HUDEP-2 (cell line): ENCODE data around the gene GLIPR2.
A peak's percentile ranks its signal among the peaks of the same experiment; 100 is the strongest.

Source experiments
- DNase-seq, 76 experiments: peaks; one replicate each; lab custom pipeline; 2025; ENCODE audit not compliant: unreplicated experiment in 76 of 76; lab: John Stamatoyannopoulos, UW

Gene GLIPR2

DNA sequence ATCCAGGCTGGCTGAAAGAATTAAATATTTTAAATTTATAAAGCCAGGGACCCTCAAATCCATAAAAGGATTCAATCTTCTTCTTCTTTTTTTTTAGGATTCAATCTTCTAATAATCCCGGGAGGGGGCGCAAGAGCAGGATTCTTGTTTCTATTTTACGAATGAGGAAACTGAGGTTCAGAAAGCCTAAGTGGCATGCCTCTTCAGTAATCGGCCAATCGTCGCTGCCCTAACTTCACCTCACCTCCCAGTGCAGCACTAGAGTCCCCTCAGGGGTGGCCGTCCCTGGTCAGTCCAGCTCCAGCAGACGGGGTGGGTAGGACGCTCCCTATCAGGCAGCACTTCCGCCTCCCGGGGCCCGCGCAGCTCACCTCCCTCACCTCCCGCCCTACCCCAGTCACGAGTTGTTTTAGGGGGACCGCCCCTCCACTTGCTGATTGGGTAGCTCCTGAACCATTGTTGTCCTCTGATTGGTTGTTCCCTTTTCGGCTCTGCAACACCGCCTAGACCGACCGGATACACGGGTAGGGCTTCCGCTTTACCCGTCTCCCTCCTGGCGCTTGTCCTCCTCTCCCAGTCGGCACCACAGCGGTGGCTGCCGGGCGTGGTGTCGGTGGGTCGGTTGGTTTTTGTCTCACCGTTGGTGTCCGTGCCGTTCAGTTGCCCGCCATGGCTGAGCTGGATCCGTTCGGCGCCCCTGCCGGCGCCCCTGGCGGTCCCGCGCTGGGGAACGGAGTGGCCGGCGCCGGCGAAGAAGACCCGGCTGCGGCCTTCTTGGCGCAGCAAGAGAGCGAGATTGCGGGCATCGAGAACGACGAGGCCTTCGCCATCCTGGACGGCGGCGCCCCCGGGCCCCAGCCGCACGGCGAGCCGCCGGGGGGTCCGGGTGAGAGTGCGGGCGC is 54.1 kb downstream of the GLIPR2 start, which contains the start of gene CLTA:
Gene CLTA (plus strand): TSS at position 534 of the 902 bp plus-strand sequence. CDS start 136 bp downstream, at position 670.
- DNase-seq, result peak; percentile 69 to 98 (median 94)

DNA sequence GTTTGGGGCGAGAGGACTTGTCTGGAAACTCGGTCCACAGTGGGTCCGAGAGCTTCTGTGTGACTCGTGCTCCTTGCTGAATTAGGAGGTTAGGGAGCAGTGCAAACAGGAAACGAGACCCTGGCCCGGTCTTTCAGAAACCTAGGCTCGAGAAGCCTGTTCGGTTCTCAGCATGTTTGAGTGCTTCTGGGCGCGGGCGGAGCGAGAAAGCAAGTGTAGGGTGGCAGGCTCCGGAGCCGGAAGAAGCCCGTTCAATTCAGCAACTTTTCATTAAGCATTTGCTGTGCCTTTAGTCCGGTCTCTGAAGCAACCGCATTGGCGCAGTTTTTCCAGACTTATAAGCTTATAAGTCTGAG is 54.7 kb downstream of the GLIPR2 start:
- DNase-seq, result peak in 12 of 76 experiments; percentile 6 to 58 (median 12)

DNA sequence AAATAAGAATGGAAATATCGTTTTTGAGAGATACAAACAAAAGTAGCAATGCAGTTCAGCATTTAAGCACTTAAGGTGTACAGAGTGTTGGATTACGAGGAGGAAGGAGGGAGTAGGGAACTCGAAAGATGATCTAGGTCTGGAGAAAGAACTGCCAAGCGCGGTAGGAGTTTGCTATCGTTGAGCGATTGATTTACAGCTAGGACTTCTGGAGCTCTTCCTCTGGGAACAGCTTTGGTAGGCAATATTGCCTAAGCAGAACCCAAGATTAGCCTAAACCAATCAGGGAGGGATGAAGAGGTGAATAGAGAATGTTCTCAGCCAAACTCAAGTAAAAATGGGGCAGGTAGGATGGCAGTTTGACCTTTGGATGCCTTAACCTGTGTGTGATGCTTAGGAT is 55.2 kb downstream of the GLIPR2 start:
- no peak for DNase-seq

DNA sequence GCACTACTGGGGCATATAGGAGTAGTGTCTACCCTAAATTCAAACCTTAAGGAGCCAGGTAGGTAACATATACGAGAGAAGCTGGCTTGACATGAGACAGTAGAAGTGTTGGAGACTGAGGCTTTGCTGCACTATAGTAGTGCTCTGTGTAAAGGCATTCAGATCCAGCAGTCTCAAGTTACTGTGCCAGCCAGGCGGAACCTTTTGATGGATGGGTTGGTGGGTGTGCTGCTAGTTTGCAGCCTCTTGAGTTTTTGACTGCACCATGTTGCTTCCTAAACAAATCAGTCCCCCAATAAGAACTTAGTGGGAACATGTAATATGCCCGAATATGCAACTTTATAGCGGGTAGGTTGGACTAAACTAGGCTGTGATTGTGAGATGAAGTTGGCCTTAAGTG is 55.7 kb downstream of the GLIPR2 start:
- DNase-seq, result peak in 1 of 76 experiments; percentile 3

DNA sequence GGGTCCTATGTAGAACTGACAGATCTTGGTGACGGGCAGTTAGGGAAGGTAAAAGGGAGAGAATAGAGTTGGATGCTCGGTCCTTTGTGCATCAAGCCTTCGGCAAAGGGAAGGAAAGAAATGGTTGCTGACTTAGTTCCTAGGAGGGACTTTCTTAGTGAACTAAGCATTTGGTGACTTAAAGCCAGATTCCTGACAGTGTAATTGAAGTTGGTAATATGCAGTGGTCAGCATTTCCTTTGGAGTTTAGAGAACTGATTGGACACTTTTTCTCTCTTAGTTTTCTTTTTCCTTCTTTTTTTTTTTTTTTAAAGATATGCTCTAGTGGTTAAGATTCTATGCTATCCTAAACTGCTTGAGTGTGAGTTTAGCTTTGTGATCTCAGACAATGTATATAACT is 56.5 kb downstream of the GLIPR2 start:
- DNase-seq, result no peak

DNA sequence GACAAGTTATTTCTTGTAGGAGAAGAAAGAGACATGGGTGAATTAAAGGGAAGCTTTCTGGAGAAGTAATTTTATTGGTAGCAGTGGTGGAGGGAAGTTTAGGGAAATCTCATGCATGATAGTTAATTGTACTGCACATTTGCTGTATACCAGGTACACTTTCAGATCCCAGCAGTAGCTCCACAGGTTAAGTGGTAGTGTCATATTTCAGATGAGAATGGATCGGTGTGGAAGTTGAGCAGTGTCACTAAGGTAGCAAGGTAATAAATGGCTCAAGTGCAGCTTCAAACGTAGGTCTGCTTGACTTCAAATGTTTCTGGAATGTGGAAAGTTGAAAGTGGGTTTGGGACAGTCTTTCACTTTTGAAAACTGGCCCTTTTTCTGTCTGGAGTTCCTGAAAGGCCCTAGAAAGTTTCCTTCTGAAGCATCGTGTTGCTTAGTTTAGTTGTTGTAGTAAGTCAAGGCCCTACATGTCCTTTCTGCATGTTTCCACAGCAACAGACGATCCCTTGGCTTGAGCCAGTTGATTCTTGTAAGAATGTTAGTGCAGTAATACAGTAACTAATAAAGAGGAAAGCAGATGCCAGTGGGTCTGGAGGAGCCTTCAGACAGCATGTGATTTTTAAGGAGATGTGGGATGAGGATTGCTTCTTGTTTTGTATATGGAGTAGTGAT is 57.9 kb downstream of the GLIPR2 start:
- DNase-seq, result no peak

DNA sequence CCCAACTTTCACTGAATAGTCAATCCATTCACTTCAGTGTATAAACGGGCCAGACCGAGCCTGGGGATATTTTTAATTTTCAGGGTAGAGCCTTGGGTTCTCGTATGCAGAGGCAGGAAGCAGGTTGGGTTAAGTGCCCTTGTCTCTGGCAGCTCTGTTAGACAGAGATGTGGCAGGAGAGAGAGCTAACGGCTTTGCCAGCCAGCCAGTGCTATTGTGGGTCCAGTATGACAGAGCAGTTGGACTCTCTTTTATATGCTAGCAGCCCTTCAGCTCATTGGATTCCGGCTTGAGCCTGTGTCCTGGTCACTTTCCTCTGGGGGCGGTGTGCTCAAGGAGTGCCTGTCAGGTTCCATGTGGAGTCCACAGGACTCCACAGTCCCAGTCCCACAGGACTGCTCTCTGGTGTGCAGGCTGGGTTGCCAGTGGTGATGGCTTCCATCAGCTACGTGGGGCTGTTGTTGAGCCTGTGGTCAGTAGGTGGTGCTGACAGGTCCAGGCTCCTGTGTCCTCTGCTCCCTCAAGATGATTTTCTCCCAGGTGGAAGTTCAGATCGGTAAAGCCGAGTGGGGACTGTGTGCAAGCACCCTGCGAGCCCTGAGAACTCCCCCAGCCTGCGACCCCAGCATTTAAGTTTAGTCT is 68.5 kb downstream of the GLIPR2 start:
- no peak for DNase-seq

DNA sequence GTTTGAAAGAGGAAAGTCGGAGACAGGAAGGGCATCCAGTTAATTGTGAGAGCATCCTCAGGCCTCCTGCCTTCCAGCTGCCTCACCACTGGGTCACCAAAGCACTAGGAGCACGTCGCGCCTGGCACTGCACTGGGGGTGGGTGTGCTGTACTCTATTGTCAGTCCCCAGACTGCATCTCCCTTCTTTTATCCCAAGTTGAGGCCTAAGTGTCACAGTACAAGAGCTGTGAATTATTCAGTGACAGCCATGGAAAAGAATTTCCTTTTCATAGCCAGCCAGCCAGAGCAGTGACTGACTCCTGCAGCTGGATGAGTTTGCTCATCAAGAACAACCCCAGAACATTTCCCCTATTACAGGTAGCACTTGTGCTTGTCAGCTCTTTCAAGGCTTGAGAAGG is 70.5 kb downstream of the GLIPR2 start:
- no peak for DNase-seq

DNA sequence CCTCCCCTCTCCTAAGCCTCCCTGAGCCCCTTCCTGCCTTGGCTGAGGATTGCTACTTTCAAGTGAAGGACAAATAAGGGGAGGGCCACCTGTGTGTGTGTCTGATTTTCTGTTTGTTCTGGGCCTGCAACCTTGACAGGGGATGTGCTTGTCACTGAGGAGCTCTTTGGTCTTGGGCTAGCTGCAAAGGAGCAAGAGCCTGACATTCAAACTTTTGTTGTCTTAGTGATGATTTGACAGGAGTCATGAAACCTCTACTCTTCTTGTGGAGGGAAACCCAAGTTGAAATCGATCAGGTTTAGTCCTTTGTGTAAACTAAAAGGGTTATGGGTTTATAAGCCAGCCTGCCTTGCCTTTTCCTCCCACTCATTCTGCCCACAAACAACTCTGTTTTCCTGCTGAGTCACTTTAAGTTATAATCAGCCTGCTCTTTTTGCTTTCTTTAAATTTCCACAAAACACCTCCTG is 71.0 kb downstream of the GLIPR2 start:
- peak in 4 of 76 experiments; percentile 7 to 40 (median 12) for DNase-seq

DNA sequence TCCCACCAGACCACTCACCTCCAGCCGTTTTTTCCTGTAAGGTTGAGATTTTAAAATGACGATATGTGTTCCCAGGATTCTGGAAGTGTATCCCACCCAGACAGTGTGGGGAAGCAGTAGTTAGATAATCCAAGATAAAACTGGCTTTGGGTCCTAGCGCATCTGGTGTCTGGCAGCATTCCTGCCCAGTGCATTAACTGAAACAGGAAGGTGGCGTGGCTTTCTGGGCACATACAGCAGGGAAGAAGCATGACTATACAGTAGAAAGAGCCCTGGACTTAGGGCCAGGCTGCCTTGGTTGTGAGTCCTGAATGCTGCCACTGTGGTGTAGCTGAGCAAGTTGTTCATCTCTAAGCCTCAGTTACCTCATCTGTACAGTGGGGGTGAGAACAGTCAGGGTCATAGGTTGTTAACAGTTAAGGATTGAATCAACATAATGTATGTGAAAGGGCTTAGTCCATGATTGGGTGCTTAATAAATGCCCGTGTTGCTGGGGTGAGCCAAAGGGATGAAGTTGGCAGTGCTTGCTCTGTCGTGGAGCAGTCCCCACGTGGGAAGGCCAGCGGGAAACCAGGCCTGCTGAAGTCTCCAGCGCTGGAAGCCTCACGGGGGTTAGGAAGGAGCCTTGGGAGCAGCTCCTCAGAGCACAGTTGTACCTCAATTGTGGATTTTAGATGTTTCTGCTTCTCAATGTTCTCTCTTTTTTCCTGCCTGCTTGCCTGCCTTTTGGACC is 72.2 kb downstream of the GLIPR2 start:
- DNase-seq, result no peak

DNA sequence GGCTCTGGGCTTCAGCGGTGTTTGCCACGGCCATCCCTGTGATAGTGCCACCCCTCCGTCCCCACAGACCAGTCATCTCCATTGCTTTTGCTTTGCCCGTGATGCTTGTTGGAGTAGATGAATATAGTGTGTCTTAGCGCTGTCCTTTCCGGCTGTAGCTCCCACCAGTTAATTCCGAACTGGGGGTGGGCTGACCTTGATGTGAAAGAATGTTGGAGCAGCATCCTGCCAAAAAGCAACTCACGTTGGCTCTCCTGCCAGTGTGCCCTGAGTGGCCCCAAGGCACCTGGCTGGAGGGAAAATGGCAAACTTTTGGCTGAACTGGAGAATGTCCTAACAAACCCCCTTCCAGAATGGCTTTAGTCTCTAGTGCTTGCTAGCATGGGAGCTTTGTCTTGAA is 74.2 kb downstream of the GLIPR2 start:
- DNase-seq, result no peak

DNA sequence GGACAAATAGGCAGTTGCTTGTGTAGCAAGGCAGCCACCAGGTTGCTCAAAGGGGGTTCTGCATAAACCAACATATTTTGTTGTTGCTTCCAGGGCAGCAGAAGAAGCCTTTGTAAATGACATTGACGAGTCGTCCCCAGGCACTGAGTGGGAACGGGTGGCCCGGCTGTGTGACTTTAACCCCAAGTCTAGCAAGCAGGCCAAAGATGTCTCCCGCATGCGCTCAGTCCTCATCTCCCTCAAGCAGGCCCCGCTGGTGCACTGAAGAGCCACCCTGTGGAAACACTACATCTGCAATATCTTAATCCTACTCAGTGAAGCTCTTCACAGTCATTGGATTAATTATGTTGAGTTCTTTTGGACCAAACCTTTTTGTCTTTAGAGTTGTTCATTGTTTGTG is 75.0 kb downstream of the GLIPR2 start:
- no peak for DNase-seq

DNA sequence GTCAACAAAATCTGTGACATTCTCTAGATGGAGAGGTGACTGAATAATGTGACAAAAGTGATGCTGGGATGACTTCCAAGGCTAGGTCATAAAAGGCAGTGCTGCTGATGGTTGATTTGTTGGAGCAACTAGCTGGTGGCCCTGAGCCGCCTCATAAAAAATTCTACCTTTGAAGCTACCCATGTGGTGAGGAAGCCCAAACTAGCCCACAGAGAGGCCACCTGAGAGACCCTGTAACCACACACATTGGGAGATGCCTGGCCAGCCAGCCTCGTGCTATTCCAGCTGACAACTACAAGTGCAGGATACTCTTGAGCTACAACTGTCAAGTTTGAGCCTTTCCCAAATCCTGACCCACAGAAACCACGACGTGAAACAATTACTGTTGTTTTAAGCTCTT is 76.9 kb downstream of the GLIPR2 start:
- no peak for DNase-seq
